DND-41 (cell line): ENCODE data around the gene CCDC51.
A peak's percentile ranks its signal among the peaks of the same experiment; 100 is the strongest.

ENCODE experiments used
- ATAC-seq: fragments of 200-7000 bp; cut with Tn5 transposase; 3 replicates; pipeline ENCODE4 v1.9.1; 2021; ENCODE audit warnings: low read depth; ENCODE audit not compliant: insufficient read depth
- DNase-seq: peaks from one replicate; pipeline ENCODE4 v3.0.0-alpha.2; 2020
- H2AFZ ChIP-seq: 2 replicates; pipeline ENCODE4 v1.6.0; 2012; ENCODE audit warnings: low read depth, low read length
- H3K27ac ChIP-seq: 2 replicates; pipeline ENCODE4 v1.5.1; 2012; ENCODE audit warnings: low read length, inconsistent platforms
- H3K27me3 ChIP-seq: fragments of 200-600 bp; sonication (generic); 2 replicates; pipeline ENCODE4 v1.6.0; 2012; ENCODE audit warnings: low read length, mild to moderate bottlenecking, inconsistent platforms; ENCODE audit not compliant: insufficient read depth, poor library complexity
- H3K36me3 ChIP-seq: 2 replicates; pipeline ENCODE4 v1.5.1; 2012; ENCODE audit warnings: low read length, inconsistent platforms; ENCODE audit not compliant: insufficient read depth
- H3K4me1 ChIP-seq: 2 replicates; pipeline ENCODE4 v1.5.1; 2012; ENCODE audit warnings: mild to moderate bottlenecking, low read length; ENCODE audit not compliant: insufficient read depth
- H3K4me2 ChIP-seq: 2 replicates; pipeline ENCODE4 v1.6.0; 2012; ENCODE audit warnings: mild to moderate bottlenecking, moderate library complexity, low read length, inconsistent platforms; ENCODE audit not compliant: insufficient read depth
- H3K4me3 ChIP-seq, 2 experiments: fragments of 200-600 bp in 1 of 2; shearing (Covaris generic) in 1 of 2; 2 replicates each; pipeline ENCODE4 v1.5.1; 2012 to 2016; ENCODE audit warnings: inconsistent platforms in 2 of 2, low read length in 2 of 2, mild to moderate bottlenecking in 2 of 2, low read depth in 1 of 2, moderate library complexity in 1 of 2
- H3K79me2 ChIP-seq: 2 replicates; pipeline ENCODE4 v1.6.0; 2012; ENCODE audit warnings: low read length, inconsistent platforms; ENCODE audit not compliant: insufficient read depth
- H3K9ac ChIP-seq: 2 replicates; pipeline ENCODE4 v1.6.0; 2012; ENCODE audit warnings: low read depth, mild to moderate bottlenecking, inconsistent platforms, low read length, moderate library complexity
- H3K9me3 ChIP-seq: 2 replicates; pipeline ENCODE4 v1.5.1; 2012; ENCODE audit warnings: low read length, moderate library complexity, mild to moderate bottlenecking, inconsistent platforms; ENCODE audit not compliant: insufficient read depth, severe bottlenecking
- H4K20me1 ChIP-seq: 2 replicates; pipeline ENCODE4 v1.6.0; 2012; ENCODE audit warnings: low read length; ENCODE audit not compliant: insufficient read depth
- CTCF ChIP-seq: IDR thresholded peaks from 2 replicates; pipeline ENCODE4 v1.5.1; 2012; ENCODE audit warnings: borderline replicate concordance, low read length, moderate library complexity, mild to moderate bottlenecking; ENCODE audit not compliant: poor library complexity, severe bottlenecking; ENCODE audit errors: extremely low read depth
- EZH2 ChIP-seq: IDR thresholded peaks from 3 replicates; pipeline ENCODE4 v1.6.1; 2012; ENCODE audit warnings: borderline replicate concordance, low read depth, mild to moderate bottlenecking, moderate library complexity, low read length, inconsistent platforms; ENCODE audit not compliant: severe bottlenecking

Gene CCDC51

GRCh38 chr3:48472923-48473616 lies 33.2 kb upstream of the CCDC51 start:
- TF ChIP-seq EZH2 = no peak
- peak; percentile 57 for TF ChIP-seq CTCF
- H3K4me2 ChIP-seq = peak overlapping the region; percentile 83
- peak; percentile 96 for DNase-seq
- no peaks in the 10 kb centered on the region for H3K27me3 ChIP-seq
- H3K9ac ChIP-seq = peak overlapping the region; percentile 85
- peaks cover 25% of the 10 kb centered on the region for H3K36me3 ChIP-seq
- H4K20me1 ChIP-seq = peaks cover 22% of the 10 kb centered on the region
- peak; percentile 88 for ATAC-seq
- peaks cover 44% of the 10 kb centered on the region for H3K79me2 ChIP-seq
- no peaks in the 10 kb centered on the region for H3K9me3 ChIP-seq
- peak overlapping the region; percentile 78 for H2AFZ ChIP-seq
- peak overlapping the region; percentile 53 to 86 for H3K4me3 ChIP-seq
- peaks cover 53% of the 10 kb centered on the region for H3K4me1 ChIP-seq
- H3K27ac ChIP-seq = peak overlapping the region; percentile 93

DNA sequence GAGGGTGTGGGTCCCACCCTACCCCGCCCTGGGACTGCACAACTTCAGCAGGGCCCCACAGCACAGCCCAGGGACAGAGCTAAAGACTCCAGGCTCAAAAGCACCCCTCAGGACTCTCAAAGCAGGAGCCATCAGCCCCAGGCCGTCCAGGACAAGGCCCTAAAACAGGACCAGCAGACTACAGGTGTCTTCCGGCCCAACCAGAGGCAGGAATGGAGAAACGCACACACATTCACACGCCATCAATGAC lies 32.7 kb upstream of the CCDC51 start:
- TF ChIP-seq EZH2 = no peak
- no peak for TF ChIP-seq CTCF
- Histone ChIP-seq H3K79me2 (peaks cover 49% of the 10 kb centered on the region), H3K4me3 (peak overlapping the region; percentile 53 to 86), H2AFZ (peak overlapping the region; percentile 78), H3K4me2 (peak overlapping the region; percentile 83), H3K9ac (peak overlapping the region; percentile 85), H3K27ac (peak overlapping the region; percentile 93), H4K20me1 (peaks cover 21% of the 10 kb centered on the region), H3K4me1 (peaks cover 53% of the 10 kb centered on the region), H3K9me3 (no peaks in the 10 kb centered on the region), H3K36me3 (peaks cover 29% of the 10 kb centered on the region), H3K27me3 (no peaks in the 10 kb centered on the region)
- DNase-seq = no peak
- ATAC-seq = peak; percentile 64

GRCh38 chr3:48470286-48470685 lies 30.4 kb upstream of the CCDC51 start:
- Histone ChIP-seq H3K36me3 (peaks cover 45% of the 10 kb centered on the region), H3K4me2 (peak overlapping the region; percentile 33)

More at GRCh38 chr3:48470286-48470685, 30.4 kb upstream of the CCDC51 start:
- DNase-seq (no peak), ATAC-seq (no peak)
- TF ChIP-seq EZH2 = no peak
- no peak for TF ChIP-seq CTCF
- Histone ChIP-seq H3K9me3 (no peaks in the 10 kb centered on the region), H2AFZ (no peak overlapping the region), H3K27me3 (no peaks in the 10 kb centered on the region), H3K9ac (peak overlapping the region; percentile 20), H3K4me1 (peaks cover 75% of the 10 kb centered on the region), H3K4me3 (no peak overlapping the region), H3K27ac (peak overlapping the region; percentile 43; the same call in 1 of the 2 replicates), H3K79me2 (peaks cover 69% of the 10 kb centered on the region), H4K20me1 (peaks cover 24% of the 10 kb centered on the region; the same call in 1 of the 2 replicates)
